Gastroesophageal sphincter (tissue), 3 donors: ENCODE data around the gene KIAA1958.

Source experiments
- CTCF ChIP-seq, 4 experiments: fragments of 200-600 bp in 2 of 4; fragments of 450-650 bp in 2 of 4; sonication (generic) in 1 of 4; IDR thresholded peaks; one replicate each; pipeline ENCODE4 v1.5.1; 2017 to 2019; ENCODE audit warnings: antibody characterized with exemption in 4 of 4, mild to moderate bottlenecking in 2 of 4, moderate library complexity in 2 of 4
- POLR2A ChIP-seq, 2 donors: fragments of 450-650 bp; IDR thresholded peaks; one replicate each; pipeline ENCODE4 v1.6.1; 2017; ENCODE audit warnings: antibody characterized with exemption in 2 of 2, mild to moderate bottlenecking in 2 of 2, moderate library complexity in 1 of 2
- POLR2AphosphoS5 ChIP-seq: sonication (generic); formaldehyde crosslinking; IDR thresholded peaks from one replicate; pipeline ENCODE4 v1.6.1; 2017; ENCODE audit warnings: antibody characterized with exemption

GRCh38 chr9:112677040-112677439 is 190.4 kb downstream of the KIAA1958 start:
- TF ChIP-seq CTCF (IDR thresholded peaks at IDR 0.05) (no peak), POLR2AphosphoS5 (no peak), POLR2A (IDR thresholded peaks at IDR 0.05) (no peak)
